GM23248 (cell line): ENCODE data around the gene CFAP126. TPM values are rescaled to one million over a fixed set of nuclear protein-coding genes. Genes with fewer than 3 reads are reported as not detected.
"Not testable (repeated sequence)": the region's sequence is repeated elsewhere in the genome, so short reads cannot be mapped to it uniquely, and the experiment has no call there.

Experiments
- DNase-seq: peaks from one replicate; pipeline ENCODE4 v3.0.0-alpha.2; 2015
- H2AFZ ChIP-seq: fragments of 200-600 bp; sonication (generic); 2 replicates; pipeline ENCODE4 v1.6.1; 2016; ENCODE audit warnings: antibody characterized with exemption
- H3F3A ChIP-seq: fragments of 200-600 bp; sonication (generic); 2 replicates; pipeline ENCODE4 v1.6.1; 2016; ENCODE audit warnings: mild to moderate bottlenecking, antibody characterized with exemption, mixed run types; ENCODE audit not compliant: insufficient read depth
- H3K27ac ChIP-seq: fragments of 200-600 bp; sonication (generic); 2 replicates; pipeline ENCODE4 v1.5.1; 2016; ENCODE audit warnings: mild to moderate bottlenecking
- H3K27me3 ChIP-seq: fragments of 200-600 bp; sonication (generic); replicated peaks from 2 replicates; pipeline ENCODE4 v1.6.1; 2016; ENCODE audit warnings: mild to moderate bottlenecking; ENCODE audit not compliant: insufficient read depth
- H3K36me3 ChIP-seq: fragments of 200-600 bp; sonication (generic); 2 replicates; pipeline ENCODE4 v1.6.1; 2016; ENCODE audit warnings: low read depth, mild to moderate bottlenecking
- H3K4me1 ChIP-seq: fragments of 200-600 bp; sonication (generic); 2 replicates; pipeline ENCODE4 v1.6.1; 2016; ENCODE audit warnings: mild to moderate bottlenecking; ENCODE audit not compliant: insufficient read depth
- H3K4me2 ChIP-seq: fragments of 200-600 bp; sonication (generic); one replicate; pipeline ENCODE4 v1.6.1; 2016; ENCODE audit warnings: mild to moderate bottlenecking; ENCODE audit not compliant: unreplicated experiment
- H3K4me3 ChIP-seq: fragments of 200-600 bp; sonication (generic); 2 replicates; pipeline ENCODE4 v1.5.1; 2016; ENCODE audit warnings: mild to moderate bottlenecking
- H3K79me2 ChIP-seq: fragments of 200-600 bp; sonication (generic); 2 replicates; pipeline ENCODE4 v1.6.1; 2016; ENCODE audit warnings: mild to moderate bottlenecking; ENCODE audit not compliant: insufficient read depth
- H3K9ac ChIP-seq: fragments of 200-600 bp; sonication (generic); 2 replicates; pipeline ENCODE4 v1.6.1; 2016; ENCODE audit warnings: mild to moderate bottlenecking
- H3K9me2 ChIP-seq: fragments of 200-600 bp; sonication (generic); 2 replicates; pipeline ENCODE4 v1.6.1; 2016; ENCODE audit warnings: mixed run types, mild to moderate bottlenecking, moderate library complexity; ENCODE audit not compliant: insufficient read depth
- H3K9me3 ChIP-seq: fragments of 200-600 bp; sonication (generic); one replicate; pipeline ENCODE4 v1.6.1; 2017; ENCODE audit warnings: low read depth
- H4K20me1 ChIP-seq: fragments of 200-600 bp; sonication (generic); 2 replicates; pipeline ENCODE4 v1.6.0; 2016; ENCODE audit not compliant: insufficient read depth
- EZH2 ChIP-seq: fragments of 200-600 bp; sonication (generic); IDR thresholded peaks from 2 replicates; pipeline ENCODE4 v1.6.1; 2018; ENCODE audit warnings: antibody characterized with exemption, mild to moderate bottlenecking; ENCODE audit not compliant: insufficient read depth, poor library complexity, severe bottlenecking
- EZH2phosphoT487 ChIP-seq: fragments of 200-600 bp; sonication (generic); IDR thresholded peaks from 2 replicates; pipeline ENCODE4 v1.6.1; 2018; ENCODE audit warnings: antibody characterized with exemption, moderate library complexity, mild to moderate bottlenecking, low read depth; ENCODE audit not compliant: insufficient read depth
- WGBS, 2 experiments: methylation state at CpG; one replicate each; pipeline ENCODE4 v1.1.6; 2015 to 2017; ENCODE audit warnings: low lambda C conversion rate in 2 of 2, low coverage in 1 of 2; ENCODE audit errors: missing lambda C conversion rate in 2 of 2; 5-methylcytosine and 5-hydroxymethylcytosine counted together
- in situ Hi-C: fragments of 300-500 bp; cut with MboI; formaldehyde crosslinking; loops from 2 replicates; pipeline ENCODE4 v1.15.0; 2020
- polyA plus RNA-seq: library from polyadenylated mRNA; unstranded; fragments of >200 nt; fragmentation: Nextera tagmentation; extraction: Ambion mirVana; gene quantifications from 2 replicates; pipeline ENCODE4 v1.2.1, GENCODE V29; 2016
- total RNA-seq: library from RNA; depleted of rRNA; stranded (reverse); fragments of >200 nt; shearing (Covaris generic); gene quantifications from 2 replicates; pipeline ENCODE4 v1.2.3, GENCODE V29; 2014

CFAP126 gene
- total and polyA plus RNA-seq, 2 experiments from 2014 or later = not detected

DNA sequence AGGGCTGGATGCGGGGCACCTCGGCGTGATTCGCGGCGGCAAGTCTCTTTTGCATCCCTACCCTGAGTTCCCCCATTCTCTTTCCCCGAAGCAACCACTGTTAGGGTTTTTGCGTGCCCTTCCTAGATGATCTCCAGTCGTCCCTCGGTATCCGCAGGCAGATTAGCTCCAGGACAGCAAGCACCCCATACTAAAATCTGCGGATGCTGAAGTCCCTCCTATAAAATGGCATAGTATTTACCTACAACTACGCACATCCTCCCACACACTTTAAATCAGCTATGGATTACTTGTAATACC is 22.8 kb upstream of the CFAP126 start:
- H3K79me2 ChIP-seq = no peaks in the 10 kb centered on the region
- H4K20me1 ChIP-seq = no peaks in the 10 kb centered on the region
- in situ Hi-C loops = no loop called here
- TF ChIP-seq EZH2 (no peak), EZH2phosphoT487 (no peak)
- H3K27me3 ChIP-seq = no peaks in the 10 kb centered on the region
- peak overlapping the region; percentile 86 for H3K4me2 ChIP-seq
- H3F3A ChIP-seq = no peaks in the 10 kb centered on the region
- WGBS, 2 experiments = 5 to 7% methylated on average over 13 of the region's 13 CpGs
- DNase-seq = no peak
- peaks cover 7% of the 10 kb centered on the region; the same call in 1 of the 2 replicates for H3K4me1 ChIP-seq
- peak overlapping the region; percentile 88 for H2AFZ ChIP-seq
- no peaks in the 10 kb centered on the region for H3K9me2 ChIP-seq
- peak overlapping the region; percentile 83 for H3K4me3 ChIP-seq
- no peaks in the 10 kb centered on the region for H3K36me3 ChIP-seq
- H3K9me3 ChIP-seq = no peaks in the 10 kb centered on the region
- H3K27ac ChIP-seq = peak overlapping the region; percentile 57
- peak overlapping the region; percentile 95 for H3K9ac ChIP-seq

DNA sequence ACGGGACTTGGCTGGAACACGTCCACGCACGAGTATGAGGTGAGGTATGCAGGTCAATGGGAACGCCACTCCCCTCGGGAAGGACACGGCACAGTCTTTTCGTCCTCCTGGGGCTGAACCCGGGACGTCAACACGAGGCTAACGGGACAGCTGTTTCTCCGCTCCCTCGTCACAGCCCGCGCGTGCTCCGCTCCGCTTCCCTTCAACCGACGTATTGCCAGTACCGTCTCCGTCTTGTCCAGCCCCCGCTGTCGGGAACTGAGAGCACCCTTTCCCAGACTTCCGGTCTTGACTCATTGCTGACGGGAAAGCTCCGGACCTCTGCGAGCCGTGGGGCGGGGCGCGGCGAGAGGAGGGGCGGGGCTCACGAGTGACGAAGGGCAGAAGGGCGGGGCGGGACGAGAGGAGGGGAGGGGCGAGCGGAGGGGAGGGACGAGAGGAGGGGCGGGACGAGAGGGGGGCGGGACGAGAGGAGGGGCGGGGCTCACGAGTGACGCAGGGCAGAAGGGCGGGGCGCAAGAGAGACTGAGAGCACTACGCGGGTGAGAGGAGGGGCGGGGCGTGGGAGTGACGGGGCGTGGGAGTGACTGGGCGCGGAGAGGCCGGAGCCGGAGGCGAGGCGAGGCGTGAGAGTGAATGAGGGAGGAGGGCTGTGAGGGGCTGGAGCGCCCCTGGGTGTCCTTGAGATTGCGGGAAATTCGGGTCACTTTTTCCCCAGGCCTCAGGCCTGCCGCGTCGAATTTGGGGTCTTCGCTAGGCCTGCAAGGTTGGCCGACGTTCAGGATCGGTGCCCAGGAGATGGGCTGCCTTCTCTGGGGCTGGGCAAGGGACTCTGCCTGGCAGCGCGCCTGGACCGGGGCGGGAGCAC is 22.2 kb upstream of the CFAP126 start:
- Histone ChIP-seq H3K27ac (peak overlapping the region; percentile 81), H3K9me2 (no peaks in the 10 kb centered on the region), H3K36me3 (no peaks in the 10 kb centered on the region), H3K4me1 (peaks cover 7% of the 10 kb centered on the region; the same call in 1 of the 2 replicates), H3K4me3 (peak overlapping the region; percentile 83), H3K9me3 (no peaks in the 10 kb centered on the region), H3F3A (no peaks in the 10 kb centered on the region), H3K79me2 (no peaks in the 10 kb centered on the region), H2AFZ (peak overlapping the region; percentile 88), H3K27me3 (no peaks in the 10 kb centered on the region), H4K20me1 (no peaks in the 10 kb centered on the region), H3K9ac (peak overlapping the region; percentile 95), H3K4me2 (peak overlapping the region; percentile 86)
- no peak for TF ChIP-seq EZH2phosphoT487
- no peak for TF ChIP-seq EZH2
- in situ Hi-C loops = no loop called here
- DNase-seq = peak; percentile 99
- 1 to 2% methylated on average over 41 to 79 of the region's 79 CpGs for WGBS, 2 experiments

DNA sequence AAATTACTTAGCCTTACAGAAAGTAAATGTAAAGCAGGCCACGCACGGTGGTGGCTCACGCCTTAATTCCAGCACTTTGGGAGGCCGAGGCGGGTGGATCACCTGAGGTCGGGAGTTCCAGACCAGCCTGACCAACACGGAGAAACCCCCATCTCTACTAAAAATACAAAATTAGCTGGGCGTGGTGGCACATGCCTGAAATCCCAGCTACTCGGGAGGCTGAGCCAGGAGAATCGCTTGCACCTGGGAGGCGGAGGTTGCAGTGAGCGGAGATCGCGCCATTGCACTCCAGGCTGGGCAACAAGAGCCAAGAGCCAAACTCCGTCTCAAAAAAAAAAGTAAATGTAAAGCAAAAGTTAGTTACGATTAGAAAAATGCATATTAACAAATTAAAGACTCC is 21.5 kb upstream of the CFAP126 start:
- H3K9me3 ChIP-seq, H4K20me1 ChIP-seq, in situ Hi-C loops, H3K79me2 ChIP-seq, H3K27me3 ChIP-seq, H3K9me2 ChIP-seq, DNase-seq, H3F3A ChIP-seq, H3K36me3 ChIP-seq, H3K4me1 ChIP-seq: not testable (repeated sequence)
- Histone ChIP-seq H3K9ac (peak overlapping the region; percentile 84), H3K27ac (peak overlapping the region; percentile 81), H3K4me3 (peak overlapping the region; percentile 70), H2AFZ (peak overlapping the region; percentile 75), H3K4me2 (peak overlapping the region; percentile 79)
- 67 to 72% methylated on average over 16 of the region's 16 CpGs for WGBS, 2 experiments

DNA sequence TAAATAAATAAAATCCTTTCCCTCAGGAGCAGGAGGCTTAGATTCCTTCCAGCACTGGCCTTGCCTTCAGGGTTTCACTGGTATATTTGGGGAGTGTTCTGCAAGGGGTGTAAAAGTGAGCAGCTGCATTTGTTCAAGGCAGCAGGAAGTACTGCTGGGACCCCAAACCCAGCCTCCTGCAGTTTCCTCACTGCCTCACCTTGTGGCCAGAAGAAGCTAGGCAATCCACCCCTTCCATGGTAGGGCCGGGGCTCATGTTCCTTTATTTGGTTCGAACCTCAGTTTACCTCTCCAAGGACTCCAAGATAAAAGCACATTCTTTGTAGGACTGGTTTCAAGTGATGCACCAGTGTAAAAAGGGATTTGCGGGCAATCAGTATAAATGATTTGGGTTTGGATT is 21.0 kb upstream of the CFAP126 start:
- TF ChIP-seq EZH2phosphoT487 = no peak
- no peak for TF ChIP-seq EZH2
- WGBS, 2 experiments = 97 to 98% methylated on average over 3 of the region's 3 CpGs
- Histone ChIP-seq H3K79me2 (no peaks in the 10 kb centered on the region), H3K4me2 (no peak overlapping the region), H3K9ac (no peak overlapping the region), H3F3A (peaks cover 1% of the 10 kb centered on the region; the same call in 1 of the 2 replicates), H3K27ac (no peak overlapping the region), H3K4me3 (no peak overlapping the region), H2AFZ (no peak overlapping the region), H3K27me3 (no peaks in the 10 kb centered on the region), H3K36me3 (no peaks in the 10 kb centered on the region), H4K20me1 (no peaks in the 10 kb centered on the region), H3K9me3 (no peaks in the 10 kb centered on the region), H3K9me2 (no peaks in the 10 kb centered on the region), H3K4me1 (peaks cover 8% of the 10 kb centered on the region; the same call in 1 of the 2 replicates)
- no peak for DNase-seq
- in situ Hi-C loops = no loop called here
